Mucosa of rectum (tissue), 2 donors: ENCODE data around the gene FBXL4.

Experiments
- H3K27ac ChIP-seq, 2 donors: one replicate each; pipeline ENCODE4 v1.7.0; 2013; ENCODE audit warnings: inconsistent platforms in 2 of 2, low read depth in 2 of 2, low read length in 2 of 2
- H3K27me3 ChIP-seq, 2 donors: one replicate each; pipeline ENCODE4 v1.7.0; 2013; ENCODE audit warnings: low read length in 2 of 2; ENCODE audit not compliant: control insufficient read depth in 2 of 2, insufficient read depth in 2 of 2
- H3K36me3 ChIP-seq, 2 donors: one replicate each; pipeline ENCODE4 v1.7.0; 2013; ENCODE audit warnings: low read length in 2 of 2; ENCODE audit not compliant: control insufficient read depth in 2 of 2, insufficient read depth in 2 of 2
- H3K4me1 ChIP-seq, 2 donors: one replicate each; pipeline ENCODE4 v1.7.0; 2013; ENCODE audit warnings: low read length in 2 of 2, mild to moderate bottlenecking in 1 of 2; ENCODE audit not compliant: control insufficient read depth in 2 of 2, insufficient read depth in 2 of 2
- H3K4me3 ChIP-seq, 2 donors: one replicate each; pipeline ENCODE4 v1.7.0; 2013; ENCODE audit warnings: low read length in 2 of 2
- H3K9ac ChIP-seq, 2 donors: one replicate each; pipeline ENCODE4 v1.7.0; 2013; ENCODE audit warnings: low read length in 2 of 2, low read depth in 1 of 2, mild to moderate bottlenecking in 1 of 2
- H3K9me3 ChIP-seq, 2 donors: one replicate each; pipeline ENCODE4 v1.7.0; 2013; ENCODE audit warnings: low read length in 2 of 2; ENCODE audit not compliant: control insufficient read depth in 2 of 2
- donor health status: healthy.
- donor health status: Normal muscosa, but diverticular disease.

Gene FBXL4

DNA sequence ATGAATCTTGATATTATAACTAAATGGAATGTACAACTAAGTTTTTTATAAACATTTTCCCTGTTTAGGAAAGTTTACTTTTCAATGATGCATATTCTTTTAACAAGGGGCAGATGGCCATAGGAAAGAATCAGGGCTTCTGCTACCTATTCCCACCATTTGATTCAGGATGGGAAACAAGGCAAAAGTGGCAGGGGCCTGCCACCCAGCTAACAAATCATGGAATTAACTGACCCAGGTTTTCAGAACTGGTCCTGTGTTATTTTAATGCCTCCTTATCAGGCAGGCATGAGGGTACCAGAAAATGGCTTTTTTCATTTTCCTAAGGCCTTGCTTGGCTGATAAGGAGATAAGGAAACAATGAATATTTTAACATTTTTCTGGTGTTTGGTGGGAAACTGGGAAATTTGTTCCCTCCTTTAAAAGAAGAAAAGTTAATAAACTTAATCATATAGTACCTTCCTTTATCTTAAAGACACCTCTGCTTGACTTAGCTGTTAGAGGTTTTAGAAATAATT, 106.7 kb downstream of the FBXL4 start:
- H3K9me3 ChIP-seq, result no peaks in the 10 kb centered on the region
- H3K27me3 ChIP-seq, result peaks cover 79 to 90% of the 10 kb centered on the region in 2 donors
- no peaks in the 10 kb centered on the region for H3K36me3 ChIP-seq
- H3K27ac ChIP-seq, result no peak overlapping the region
- no peak overlapping the region for H3K9ac ChIP-seq
- no peak overlapping the region for H3K4me3 ChIP-seq
- peaks cover 0 to 3% of the 10 kb centered on the region in 2 donors for H3K4me1 ChIP-seq

DNA sequence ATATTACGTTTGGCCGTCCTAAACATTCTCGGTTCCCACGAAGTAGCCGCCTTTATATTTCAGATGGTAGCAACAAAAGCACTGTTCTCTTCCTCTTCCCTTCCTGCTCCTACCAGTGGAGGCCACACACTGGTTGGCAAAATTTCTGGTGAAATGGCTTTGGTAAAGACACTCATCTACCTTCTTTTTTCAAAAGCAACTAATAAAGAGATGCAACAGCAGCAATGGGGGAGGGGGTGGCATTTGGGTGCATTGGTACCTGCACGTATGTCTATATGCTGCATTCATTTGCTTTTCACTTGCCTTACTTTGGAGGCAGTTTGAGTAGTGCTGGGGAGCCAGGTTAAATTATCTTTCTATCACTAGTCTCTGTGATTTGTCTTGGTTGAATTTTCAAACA, 107.4 kb downstream of the FBXL4 start:
- H3K27ac ChIP-seq, result no peak overlapping the region
- no peak overlapping the region for H3K9ac ChIP-seq
- no peaks in the 10 kb centered on the region for H3K36me3 ChIP-seq
- H3K9me3 ChIP-seq, result no peaks in the 10 kb centered on the region
- H3K4me3 ChIP-seq, result no peak overlapping the region
- peaks cover 0 to under 1% of the 10 kb centered on the region in 2 donors for H3K4me1 ChIP-seq
- H3K27me3 ChIP-seq, result peaks cover 79 to 91% of the 10 kb centered on the region in 2 donors

GRCh38 chr6:98839781-98840361, 107.9 kb downstream of the FBXL4 start:
- Histone ChIP-seq H3K4me1 (peaks cover 0 to 2% of the 10 kb centered on the region in 2 donors), H3K27ac (no peak overlapping the region), H3K27me3 (peaks cover 80 to 88% of the 10 kb centered on the region in 2 donors), H3K4me3 (no peak overlapping the region), H3K9me3 (no peaks in the 10 kb centered on the region), H3K36me3 (no peaks in the 10 kb centered on the region), H3K9ac (no peak overlapping the region)

DNA sequence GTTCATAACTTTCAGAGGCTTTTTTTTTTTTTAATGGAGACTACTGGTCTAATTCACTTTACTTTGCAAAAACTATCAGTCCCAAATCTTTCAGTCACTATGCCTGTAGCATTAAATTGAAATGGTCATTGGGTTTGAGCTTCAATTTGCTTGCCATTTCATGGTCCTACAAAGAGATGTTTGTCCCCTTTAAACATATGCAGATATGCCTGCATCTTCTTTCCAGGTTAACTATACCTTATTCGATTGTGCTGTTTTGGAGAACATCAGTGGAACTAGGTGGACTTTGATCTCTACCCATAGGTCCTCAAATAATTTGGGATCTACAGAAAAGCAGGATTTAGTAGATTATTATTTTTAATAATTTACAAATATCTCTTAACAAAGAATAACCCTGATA, 108.8 kb downstream of the FBXL4 start:
- H3K36me3 ChIP-seq, result no peaks in the 10 kb centered on the region
- H3K27ac ChIP-seq, result no peak overlapping the region
- no peaks in the 10 kb centered on the region for H3K9me3 ChIP-seq
- H3K4me3 ChIP-seq, result no peak overlapping the region
- H3K9ac ChIP-seq, result no peak overlapping the region
- H3K27me3 ChIP-seq, result peaks cover 77 to 84% of the 10 kb centered on the region in 2 donors
- peaks cover 2% of the 10 kb centered on the region in 2 donors for H3K4me1 ChIP-seq

- H3K9ac ChIP-seq, result no peak overlapping the region
- H3K27ac ChIP-seq, result no peak overlapping the region
- H3K9me3 ChIP-seq, result no peaks in the 10 kb centered on the region
- no peak overlapping the region for H3K4me3 ChIP-seq
- no peaks in the 10 kb centered on the region for H3K36me3 ChIP-seq
- H3K27me3 ChIP-seq, result peaks cover 72 to 82% of the 10 kb centered on the region in 2 donors
- peaks cover 6 to 7% of the 10 kb centered on the region in 2 donors for H3K4me1 ChIP-seq
These were observed 109.7 kb downstream of the FBXL4 start for GRCh38 chr6:98838032-98838431.

GRCh38 chr6:98836962-98837944, 110.5 kb downstream of the FBXL4 start:
- Histone ChIP-seq H3K4me3 (no peak overlapping the region), H3K9ac (no peak overlapping the region), H3K27ac (no peak overlapping the region), H3K36me3 (no peaks in the 10 kb centered on the region), H3K9me3 (no peaks in the 10 kb centered on the region), H3K27me3 (peaks cover 72 to 82% of the 10 kb centered on the region in 2 donors), H3K4me1 (peaks cover 12 to 15% of the 10 kb centered on the region in 2 donors)

GRCh38 chr6:98836025-98836961, 111.5 kb downstream of the FBXL4 start:
- Histone ChIP-seq H3K36me3 (no peaks in the 10 kb centered on the region), H3K4me3 (peak overlapping the region in 1 of 2 donors; percentile 13), H3K9me3 (no peaks in the 10 kb centered on the region), H3K27ac (no peak overlapping the region), H3K27me3 (peaks cover 68 to 78% of the 10 kb centered on the region in 2 donors), H3K9ac (no peak overlapping the region), H3K4me1 (peaks cover 16 to 17% of the 10 kb centered on the region in 2 donors)

- Histone ChIP-seq H3K4me1 (peaks cover 17 to 21% of the 10 kb centered on the region in 2 donors), H3K4me3 (peak overlapping the region in 1 of 2 donors; percentile 13), H3K9me3 (no peaks in the 10 kb centered on the region), H3K36me3 (no peaks in the 10 kb centered on the region), H3K27ac (no peak overlapping the region), H3K27me3 (peaks cover 69 to 81% of the 10 kb centered on the region in 2 donors), H3K9ac (no peak overlapping the region)
These were observed 112.4 kb downstream of the FBXL4 start for GRCh38 chr6:98835149-98836024.
